Measurements from ENCODE around the gene RBM38. TPM values are rescaled to one million over a fixed set of nuclear protein-coding genes. Genes with fewer than 3 reads are reported as not detected.

Gene RBM38
- total RNA-seq, 2 donors from 2014 or later: 41.3 to 43.1 TPM

DNA sequence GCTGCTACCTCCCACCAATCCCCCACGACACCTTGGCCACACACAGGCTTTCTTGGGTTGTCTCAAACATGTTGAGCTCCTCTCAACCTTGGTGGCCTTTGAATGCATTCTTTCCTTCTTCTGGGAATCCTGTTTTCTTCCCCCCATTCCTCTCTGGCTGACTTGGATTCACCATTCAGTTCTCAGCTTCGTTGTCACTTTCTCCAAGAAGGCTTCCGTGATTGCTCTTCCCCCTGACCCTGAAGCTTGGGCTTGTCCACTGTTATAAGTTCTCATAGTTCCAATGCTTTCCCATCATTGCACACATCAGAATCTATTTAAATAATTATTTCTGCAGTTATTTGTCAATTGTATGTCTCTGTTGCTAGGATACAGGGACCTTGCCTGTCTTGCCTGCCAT is 64.2 kb downstream of the RBM38 start:
- DNase-seq: no peak
- H3K4me1 ChIP-seq: no peaks in the 10 kb centered on the region
- no peaks in the 10 kb centered on the region for H3K27me3 ChIP-seq
- intact Hi-C loops (cut with DNase I): no loop called here
- H3K9ac ChIP-seq (ENCODE audit: low read depth in 2 of 2, low read length in 2 of 2): no peak overlapping the region
- H3K9me3 ChIP-seq: no peaks in the 10 kb centered on the region
- TF ChIP-seq, protein P1, sequence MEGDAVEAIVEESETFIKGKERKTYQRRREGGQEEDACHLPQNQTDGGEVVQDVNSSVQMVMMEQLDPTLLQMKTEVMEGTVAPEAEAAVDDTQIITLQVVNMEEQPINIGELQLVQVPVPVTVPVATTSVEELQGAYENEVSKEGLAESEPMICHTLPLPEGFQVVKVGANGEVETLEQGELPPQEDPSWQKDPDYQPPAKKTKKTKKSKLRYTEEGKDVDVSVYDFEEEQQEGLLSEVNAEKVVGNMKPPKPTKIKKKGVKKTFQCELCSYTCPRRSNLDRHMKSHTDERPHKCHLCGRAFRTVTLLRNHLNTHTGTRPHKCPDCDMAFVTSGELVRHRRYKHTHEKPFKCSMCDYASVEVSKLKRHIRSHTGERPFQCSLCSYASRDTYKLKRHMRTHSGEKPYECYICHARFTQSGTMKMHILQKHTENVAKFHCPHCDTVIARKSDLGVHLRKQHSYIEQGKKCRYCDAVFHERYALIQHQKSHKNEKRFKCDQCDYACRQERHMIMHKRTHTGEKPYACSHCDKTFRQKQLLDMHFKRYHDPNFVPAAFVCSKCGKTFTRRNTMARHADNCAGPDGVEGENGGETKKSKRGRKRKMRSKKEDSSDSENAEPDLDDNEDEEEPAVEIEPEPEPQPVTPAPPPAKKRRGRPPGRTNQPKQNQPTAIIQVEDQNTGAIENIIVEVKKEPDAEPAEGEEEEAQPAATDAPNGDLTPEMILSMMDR (IDR thresholded peaks at IDR 0.05): no peak
- H3K27ac ChIP-seq: no peak overlapping the region
- no peaks in the 10 kb centered on the region for H3K36me3 ChIP-seq
- no peak overlapping the region for H3K4me3 ChIP-seq

DNA sequence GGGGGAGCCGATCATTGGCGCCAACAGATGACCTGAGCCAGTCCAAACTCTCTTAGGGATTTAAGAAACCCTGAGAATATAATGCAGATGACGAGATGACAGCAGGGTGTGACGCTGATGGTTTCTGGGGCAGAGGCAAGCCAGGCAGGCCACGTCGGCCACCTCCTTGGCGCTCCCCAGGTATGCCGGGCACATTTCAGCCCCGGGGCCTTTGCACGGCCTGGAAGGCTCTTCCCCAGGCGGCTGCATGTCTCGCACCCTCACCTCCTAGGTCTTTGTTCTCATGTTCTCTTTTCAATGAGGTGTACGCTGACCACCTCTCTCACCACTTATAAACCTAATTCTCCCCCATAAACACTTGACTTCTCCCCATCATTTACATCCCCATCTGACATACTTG is 64.9 kb downstream of the RBM38 start:
- H3K27me3 ChIP-seq: no peaks in the 10 kb centered on the region
- H3K27ac ChIP-seq: no peak overlapping the region
- TF ChIP-seq, protein P1 (IDR thresholded peaks at IDR 0.05): no peak
- no peak for DNase-seq
- H3K36me3 ChIP-seq: no peaks in the 10 kb centered on the region
- intact Hi-C loops (cut with DNase I): no loop called here
- H3K4me3 ChIP-seq: no peak overlapping the region
- H3K9ac ChIP-seq (ENCODE audit: low read depth in 2 of 2, low read length in 2 of 2): no peak overlapping the region
- no peaks in the 10 kb centered on the region for H3K9me3 ChIP-seq
- H3K4me1 ChIP-seq: no peaks in the 10 kb centered on the region

DNA sequence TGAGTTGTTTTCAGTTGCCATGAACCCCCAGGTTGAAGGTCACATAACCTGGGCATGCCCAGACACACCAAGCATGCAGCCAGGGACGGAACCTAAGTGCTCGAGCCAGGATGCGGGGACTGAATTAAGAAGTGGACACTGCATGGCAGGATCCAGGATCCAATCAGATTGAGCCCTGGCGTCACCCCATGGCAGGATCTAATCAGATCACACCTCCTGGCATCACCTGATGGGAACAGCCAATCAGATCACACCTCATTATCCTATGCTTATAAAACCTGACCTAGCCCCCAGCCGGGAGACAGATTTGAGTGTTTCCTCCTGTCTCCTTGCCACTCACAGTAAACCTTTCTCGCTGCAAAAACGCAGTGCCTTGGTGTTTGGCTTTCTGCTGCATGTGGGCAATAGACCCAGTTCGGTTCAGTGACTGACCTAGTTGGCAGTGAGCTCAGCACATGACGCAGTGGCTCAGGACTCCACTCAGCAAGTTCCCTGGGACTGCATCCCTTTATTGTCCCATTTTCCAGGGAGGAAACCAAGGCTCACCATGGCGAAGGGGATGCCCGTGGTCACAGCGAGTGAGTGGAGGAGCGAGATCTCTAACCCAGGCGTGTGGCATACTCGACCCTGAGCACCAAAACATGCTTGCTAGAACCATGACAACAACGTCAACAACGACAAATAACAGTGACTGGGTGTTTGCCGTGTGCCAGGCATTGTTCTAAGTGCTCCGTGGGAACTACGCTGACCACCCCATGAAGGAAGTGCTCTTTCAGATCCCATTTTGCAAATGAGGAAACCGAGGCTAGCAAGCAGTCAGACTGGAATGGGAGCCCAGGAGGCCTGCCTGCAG is 66.3 kb downstream of the RBM38 start:
- H3K9me3 ChIP-seq: no peaks in the 10 kb centered on the region
- no peak overlapping the region for H3K9ac ChIP-seq (ENCODE audit: low read depth in 2 of 2, low read length in 2 of 2)
- no peak for DNase-seq
- no peak overlapping the region for H3K4me3 ChIP-seq
- no peaks in the 10 kb centered on the region for H3K4me1 ChIP-seq
- no peaks in the 10 kb centered on the region for H3K36me3 ChIP-seq
- no peaks in the 10 kb centered on the region for H3K27me3 ChIP-seq
- intact Hi-C loops (cut with DNase I): no loop called here
- TF ChIP-seq, protein P1 (IDR thresholded peaks at IDR 0.05): no peak
- no peak overlapping the region for H3K27ac ChIP-seq

DNA sequence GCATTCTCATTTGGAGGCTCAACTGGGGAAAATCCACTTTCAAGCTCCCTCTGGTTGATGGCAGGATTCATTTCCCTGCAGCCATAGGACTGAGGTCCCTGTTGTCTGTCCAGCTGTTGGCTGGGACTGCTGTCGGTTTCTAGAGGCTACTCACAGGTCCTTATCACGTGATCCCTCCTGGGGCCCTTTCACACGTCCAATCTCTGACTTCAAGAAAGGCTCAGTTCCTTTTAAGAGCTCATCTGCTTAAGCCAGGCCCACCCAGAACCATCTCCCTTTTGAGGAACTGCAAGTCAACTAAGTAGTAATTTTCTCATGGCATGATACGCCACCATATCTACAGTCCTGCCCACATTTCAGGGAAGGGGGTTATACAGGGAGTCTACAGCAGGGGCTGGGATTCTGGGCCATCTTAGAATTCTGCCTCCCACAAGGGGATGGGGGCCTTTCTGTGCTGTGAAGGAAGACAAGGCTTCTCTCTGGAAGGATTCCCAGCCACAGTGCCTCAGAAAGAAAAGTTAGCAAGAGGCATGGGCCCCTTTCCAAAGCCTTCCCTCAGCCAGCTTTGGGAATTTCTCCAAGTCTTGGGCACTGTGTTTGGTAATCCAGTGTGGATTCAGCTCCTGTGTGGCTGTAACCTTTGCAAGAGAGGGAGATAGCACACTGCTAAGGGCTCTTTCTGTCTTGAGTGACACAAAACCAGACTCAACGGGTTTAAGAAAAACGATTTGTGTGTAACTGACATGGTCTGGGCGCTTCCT is 67.4 kb downstream of the RBM38 start:
- TF ChIP-seq, protein P1 (IDR thresholded peaks at IDR 0.05): no peak
- no peak for DNase-seq
- H3K27ac ChIP-seq: no peak overlapping the region
- intact Hi-C loops (cut with DNase I): no loop called here
- no peaks in the 10 kb centered on the region for H3K9me3 ChIP-seq
- H3K4me1 ChIP-seq: no peaks in the 10 kb centered on the region
- no peaks in the 10 kb centered on the region for H3K27me3 ChIP-seq
- no peak overlapping the region for H3K4me3 ChIP-seq
- no peaks in the 10 kb centered on the region for H3K36me3 ChIP-seq
- no peak overlapping the region for H3K9ac ChIP-seq (ENCODE audit: low read depth in 2 of 2, low read length in 2 of 2)

Other genes starting within 250 kb of the RBM38 start
- gene BMP7, start 124.8 kb upstream of the RBM38 start, total RNA-seq: 1 to 10 TPM; 1.3 to 3.2 TPM
- gene SPO11, start 61.6 kb upstream of the RBM38 start, total RNA-seq: not detected
- gene RAE1, start 40.1 kb upstream of the RBM38 start, total RNA-seq: 10 to 100 TPM; 20.3 to 29.3 TPM
- under 1 TPM in 1 of 2 donors, not detected in 1; 0.47 TPM for gene CTCFL, start 133.7 kb downstream of the RBM38 start, total RNA-seq
- gene PCK1, start 169.7 kb downstream of the RBM38 start, total RNA-seq: 100 to 1,000 TPM; 272 TPM
- 1 to 10 TPM; 2.7 to 3.4 TPM for gene ZBP1, start 229.0 kb downstream of the RBM38 start, total RNA-seq